ENCODE results near the gene ANO1. TPM values are rescaled to one million over a fixed set of nuclear protein-coding genes. Genes with fewer than 3 reads are reported as not detected.

ANO1 gene
- total and polyA plus RNA-seq, 2 donors = 10.4 to 15.0 TPM

DNA sequence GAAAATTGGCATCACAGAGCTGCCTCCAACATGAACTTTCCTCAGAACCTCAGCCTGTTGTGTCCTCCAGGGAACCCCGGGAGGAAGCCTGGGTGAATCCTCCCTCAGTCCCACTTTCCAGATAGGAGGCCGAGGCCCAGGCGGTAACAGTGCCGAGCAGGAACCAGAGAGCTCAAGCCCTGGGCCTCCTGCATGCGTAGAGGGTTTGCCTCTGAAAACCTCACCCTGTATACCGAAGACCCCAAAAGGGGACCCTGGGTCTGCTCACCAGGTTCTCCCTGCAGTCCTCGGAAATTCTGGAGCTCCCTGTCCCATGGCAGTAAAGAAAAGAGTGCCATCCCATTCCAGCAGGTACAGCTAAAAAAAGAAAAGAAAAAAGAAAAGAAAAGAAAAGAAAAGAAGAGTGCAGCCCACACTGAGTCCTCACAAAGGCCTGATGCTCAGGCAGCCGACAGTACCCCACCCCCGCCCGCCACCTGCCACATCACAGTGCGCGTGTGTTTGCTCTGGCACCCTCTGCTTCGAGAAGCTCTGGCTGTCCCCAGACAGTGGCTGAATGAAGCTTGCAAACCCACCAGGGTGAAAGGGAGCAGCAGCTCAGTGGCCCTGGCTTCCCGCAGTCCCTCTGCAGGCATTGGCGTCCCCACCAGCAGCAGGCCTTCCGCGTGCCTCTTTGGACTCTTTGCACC lies 96.6 kb downstream of the ANO1 start:
- Histone ChIP-seq H3K4me3 (ENCODE audit: low read depth, low read length) (no peak overlapping the region), H3K4me1 (ENCODE audit: insufficient read depth) (no peaks in the 10 kb centered on the region), H3K36me3 (ENCODE audit: insufficient read depth) (no peaks in the 10 kb centered on the region), H3K27ac (ENCODE audit: low read depth) (no peak overlapping the region)
- DNase-seq (ENCODE audit: extremely low spot score) = no peak
- WGBS = 90% methylated on average over 17 of the region's 17 CpGs

DNA sequence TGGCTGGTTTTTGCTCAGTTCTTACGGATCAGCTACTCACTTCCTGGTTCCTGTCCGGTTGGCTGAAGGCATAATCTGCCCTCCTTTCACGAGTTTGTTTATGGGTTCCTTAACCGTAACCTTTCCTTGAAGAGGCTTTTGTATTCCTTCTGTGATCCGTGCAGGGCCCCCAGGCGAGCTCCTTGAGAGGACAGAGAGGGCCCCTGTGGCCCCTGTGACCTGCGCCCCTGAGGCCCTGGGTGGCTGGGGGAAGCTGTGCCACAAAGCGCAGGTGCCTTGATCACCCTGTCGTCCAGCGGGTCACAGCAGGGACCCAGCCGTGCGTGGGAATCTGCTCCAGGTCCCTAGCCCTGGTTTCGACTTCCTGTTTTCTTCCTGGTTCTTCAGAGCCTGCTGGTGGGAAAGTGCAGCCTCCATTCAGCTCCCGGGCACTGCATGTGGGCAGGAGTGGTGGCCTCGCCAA lies 97.2 kb downstream of the ANO1 start:
- no peak overlapping the region for H3K4me3 ChIP-seq (ENCODE audit: low read depth, low read length)
- no peak overlapping the region for H3K27ac ChIP-seq (ENCODE audit: low read depth)
- DNase-seq (ENCODE audit: extremely low spot score) = no peak
- no peaks in the 10 kb centered on the region for H3K36me3 ChIP-seq (ENCODE audit: insufficient read depth)
- WGBS = 70% methylated on average over 15 of the region's 15 CpGs
- no peaks in the 10 kb centered on the region for H3K4me1 ChIP-seq (ENCODE audit: insufficient read depth)

- no peak overlapping the region for H3K27ac ChIP-seq (ENCODE audit: low read depth)
- no peak overlapping the region for H3K4me3 ChIP-seq (ENCODE audit: low read depth, low read length)
- WGBS = 86% methylated on average over 39 of the region's 39 CpGs
- no peaks in the 10 kb centered on the region for H3K36me3 ChIP-seq (ENCODE audit: insufficient read depth)
- H3K4me1 ChIP-seq (ENCODE audit: insufficient read depth) = no peaks in the 10 kb centered on the region
- no peak for DNase-seq (ENCODE audit: extremely low spot score)
Observed at GRCh38 chr11:70176940-70177689, 99.0 kb downstream of the ANO1 start.

GRCh38 chr11:70180906-70181305 lies 102.8 kb downstream of the ANO1 start:
- no peak for DNase-seq (ENCODE audit: extremely low spot score)
- Histone ChIP-seq H3K27ac (ENCODE audit: low read depth) (no peak overlapping the region), H3K4me1 (ENCODE audit: insufficient read depth) (no peaks in the 10 kb centered on the region), H3K4me3 (ENCODE audit: low read depth, low read length) (no peak overlapping the region), H3K36me3 (ENCODE audit: insufficient read depth) (no peaks in the 10 kb centered on the region)
- 83% methylated on average over 11 of the region's 11 CpGs for WGBS

DNA sequence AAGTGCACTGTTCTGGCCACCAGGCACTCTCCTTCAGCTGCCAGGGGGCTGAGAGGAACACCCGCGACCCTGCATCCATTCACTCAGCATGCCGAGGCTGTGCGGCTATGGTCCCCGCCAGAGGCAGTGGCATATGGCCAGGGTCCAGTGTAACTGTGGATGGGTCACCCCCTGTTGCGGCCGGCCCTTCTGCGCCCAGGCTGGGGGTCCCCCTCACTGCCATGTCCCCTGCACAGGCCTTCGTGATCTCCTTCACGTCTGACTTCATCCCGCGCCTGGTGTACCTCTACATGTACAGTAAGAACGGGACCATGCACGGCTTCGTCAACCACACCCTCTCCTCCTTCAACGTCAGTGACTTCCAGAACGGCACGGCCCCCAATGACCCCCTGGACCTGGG lies 104.1 kb downstream of the ANO1 start:
- Histone ChIP-seq H3K4me3 (ENCODE audit: low read depth, low read length) (no peak overlapping the region), H3K4me1 (ENCODE audit: insufficient read depth) (no peaks in the 10 kb centered on the region), H3K36me3 (ENCODE audit: insufficient read depth) (no peaks in the 10 kb centered on the region), H3K27ac (ENCODE audit: low read depth) (no peak overlapping the region)
- DNase-seq (ENCODE audit: extremely low spot score) = no peak
- WGBS = 92% methylated on average over 18 of the region's 18 CpGs

DNA sequence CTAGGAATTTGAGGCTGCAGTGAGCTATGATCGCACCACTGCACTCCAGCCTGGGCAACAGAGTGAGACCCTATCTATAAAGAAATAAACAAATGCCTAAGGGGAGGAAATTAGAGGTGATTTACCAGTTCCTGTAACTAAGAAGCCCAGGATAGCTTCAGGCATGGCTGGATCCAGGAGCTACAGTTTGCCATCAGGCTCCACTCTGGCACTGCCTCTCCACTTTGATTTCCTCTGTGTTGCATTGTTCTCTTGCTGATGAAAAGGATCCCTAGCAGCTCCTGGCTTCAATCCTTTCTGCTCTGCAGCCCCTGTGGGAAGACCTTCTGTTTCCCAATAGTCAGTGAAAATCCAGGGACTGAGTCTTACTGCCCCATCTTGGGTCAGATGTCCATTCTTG lies 104.9 kb downstream of the ANO1 start:
- Histone ChIP-seq H3K36me3 (ENCODE audit: insufficient read depth) (no peaks in the 10 kb centered on the region), H3K27ac (ENCODE audit: low read depth) (no peak overlapping the region), H3K4me1 (ENCODE audit: insufficient read depth) (no peaks in the 10 kb centered on the region), H3K4me3 (ENCODE audit: low read depth, low read length) (no peak overlapping the region)
- no peak for DNase-seq (ENCODE audit: extremely low spot score)
- 100% methylated on average over 1 of the region's 1 CpG for WGBS

DNA sequence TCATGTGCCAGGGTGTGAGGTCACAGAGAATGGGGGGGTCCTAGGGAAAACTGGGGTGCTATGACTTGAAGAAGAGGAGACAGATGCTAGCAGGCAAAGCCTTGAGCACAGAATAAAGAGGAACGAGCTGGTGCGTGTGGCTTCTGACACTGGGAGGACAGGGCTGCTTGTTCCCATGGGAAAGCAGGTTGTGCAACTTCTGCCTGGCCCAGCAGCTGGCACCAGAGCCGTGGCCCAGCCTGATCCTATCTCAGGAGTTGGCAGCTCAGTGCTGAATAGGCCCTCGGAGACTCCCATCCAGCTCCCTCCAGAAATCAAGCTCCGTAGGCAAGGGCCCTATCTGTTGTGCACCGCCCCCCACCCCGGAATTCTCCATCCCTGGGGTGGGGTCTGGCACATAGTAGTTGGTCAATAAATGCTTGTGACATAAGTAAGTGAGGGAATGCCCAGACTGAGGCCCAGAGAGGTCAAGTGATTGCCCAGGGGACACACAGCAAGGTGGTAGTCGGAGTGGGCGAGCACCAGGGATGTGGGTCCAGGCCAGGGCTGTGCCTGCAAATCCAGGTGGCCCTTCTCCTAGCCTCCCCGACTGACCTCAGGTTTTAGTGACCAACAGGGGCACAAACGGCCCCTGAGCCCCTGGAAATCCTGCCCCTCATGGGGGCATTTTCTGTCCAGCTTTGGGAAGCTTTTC lies 105.5 kb downstream of the ANO1 start:
- H3K4me3 ChIP-seq (ENCODE audit: low read depth, low read length) = no peak overlapping the region
- no peaks in the 10 kb centered on the region for H3K36me3 ChIP-seq (ENCODE audit: insufficient read depth)
- H3K4me1 ChIP-seq (ENCODE audit: insufficient read depth) = no peaks in the 10 kb centered on the region
- DNase-seq (ENCODE audit: extremely low spot score) = no peak
- 89% methylated on average over 11 of the region's 11 CpGs for WGBS
- H3K27ac ChIP-seq (ENCODE audit: low read depth) = no peak overlapping the region

DNA sequence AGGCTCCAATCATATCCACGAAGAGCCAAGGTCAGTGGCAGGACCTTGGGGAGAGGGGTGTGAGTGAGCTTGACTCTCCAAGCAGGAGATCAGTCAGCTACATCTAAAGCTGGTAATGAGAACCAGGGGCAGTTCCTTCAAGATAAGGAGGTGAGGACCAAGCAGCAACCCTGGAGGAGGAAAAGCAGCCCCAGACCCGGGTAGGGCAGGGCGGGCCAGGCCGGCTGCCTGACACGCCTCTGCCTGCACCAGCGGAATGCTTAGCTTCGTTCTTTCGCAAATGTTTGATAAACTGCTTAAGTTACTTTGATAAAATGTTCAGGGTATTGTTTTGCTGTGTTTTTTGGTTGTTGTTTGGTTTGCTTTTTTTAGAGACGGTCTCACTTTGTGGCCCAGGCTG lies 106.3 kb downstream of the ANO1 start:
- H3K36me3 ChIP-seq (ENCODE audit: insufficient read depth) = no peaks in the 10 kb centered on the region

GRCh38 chr11:70185348-70186055 lies 107.4 kb downstream of the ANO1 start:
- no peaks in the 10 kb centered on the region for H3K36me3 ChIP-seq (ENCODE audit: insufficient read depth)
- DNase-seq (ENCODE audit: extremely low spot score) = no peak
- H3K4me3 ChIP-seq (ENCODE audit: low read depth, low read length) = no peak overlapping the region
- 92% methylated on average over 28 of the region's 28 CpGs for WGBS
- H3K27ac ChIP-seq (ENCODE audit: low read depth) = no peak overlapping the region
- no peaks in the 10 kb centered on the region for H3K4me1 ChIP-seq (ENCODE audit: insufficient read depth)

More for the DNA sequence above, 106.3 kb downstream of the ANO1 start:
- H3K27ac ChIP-seq (ENCODE audit: low read depth) = no peak overlapping the region
- WGBS = 78% methylated on average over 9 of the region's 9 CpGs
- DNase-seq (ENCODE audit: extremely low spot score) = no peak
- no peaks in the 10 kb centered on the region for H3K4me1 ChIP-seq (ENCODE audit: insufficient read depth)
- no peak overlapping the region for H3K4me3 ChIP-seq (ENCODE audit: low read depth, low read length)

GRCh38 chr11:70186420-70186819 lies 108.3 kb downstream of the ANO1 start:
- no peak overlapping the region for H3K4me3 ChIP-seq (ENCODE audit: low read depth, low read length)
- no peak overlapping the region for H3K27ac ChIP-seq (ENCODE audit: low read depth)
- DNase-seq (ENCODE audit: extremely low spot score) = no peak
- no peaks in the 10 kb centered on the region for H3K4me1 ChIP-seq (ENCODE audit: insufficient read depth)
- 94% methylated on average over 6 of the region's 6 CpGs for WGBS
- no peaks in the 10 kb centered on the region for H3K36me3 ChIP-seq (ENCODE audit: insufficient read depth)

DNA sequence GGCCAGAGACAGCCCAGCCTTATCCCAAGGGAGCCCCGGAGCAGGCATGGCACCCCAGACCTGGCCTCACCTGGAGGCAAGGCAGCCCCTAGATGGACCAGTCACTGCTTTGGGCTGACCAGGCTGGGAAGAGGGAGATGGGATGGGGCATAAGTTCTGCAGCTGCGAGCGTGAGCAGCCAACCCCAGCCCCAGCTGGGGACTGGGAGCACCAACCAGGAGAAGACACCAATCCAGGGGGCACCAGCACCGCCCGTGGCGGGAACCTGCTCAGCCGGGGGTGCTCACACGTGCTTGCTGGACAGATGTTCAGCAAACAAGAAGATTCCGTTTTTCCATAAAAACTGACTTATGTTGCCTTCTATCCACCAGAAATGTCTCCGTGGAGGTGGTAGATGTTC lies 108.8 kb downstream of the ANO1 start:
- no peak for DNase-seq (ENCODE audit: extremely low spot score)
- Histone ChIP-seq H3K36me3 (ENCODE audit: insufficient read depth) (no peaks in the 10 kb centered on the region), H3K4me1 (ENCODE audit: insufficient read depth) (no peaks in the 10 kb centered on the region), H3K4me3 (ENCODE audit: low read depth, low read length) (no peak overlapping the region), H3K27ac (ENCODE audit: low read depth) (no peak overlapping the region)
- 91% methylated on average over 10 of the region's 10 CpGs for WGBS

DNA sequence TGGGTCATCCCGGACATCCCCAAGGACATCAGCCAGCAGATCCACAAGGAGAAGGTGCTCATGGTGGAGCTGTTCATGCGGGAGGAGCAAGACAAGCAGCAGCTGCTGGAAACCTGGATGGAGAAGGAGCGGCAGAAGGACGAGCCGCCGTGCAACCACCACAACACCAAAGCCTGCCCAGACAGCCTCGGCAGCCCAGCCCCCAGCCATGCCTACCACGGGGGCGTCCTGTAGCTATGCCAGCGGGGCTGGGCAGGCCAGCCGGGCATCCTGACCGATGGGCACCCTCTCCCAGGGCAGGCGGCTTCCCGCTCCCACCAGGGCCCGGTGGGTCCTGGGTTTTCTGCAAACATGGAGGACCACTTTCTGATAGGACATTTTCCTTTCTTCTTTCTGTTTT lies 109.7 kb downstream of the ANO1 start:
- 87% methylated on average over 15 of the region's 15 CpGs for WGBS
- no peak overlapping the region for H3K27ac ChIP-seq (ENCODE audit: low read depth)

GRCh38 chr11:70189622-70190021 lies 111.5 kb downstream of the ANO1 start:
- Histone ChIP-seq H3K36me3 (ENCODE audit: insufficient read depth) (no peaks in the 10 kb centered on the region), H3K4me1 (ENCODE audit: insufficient read depth) (no peaks in the 10 kb centered on the region), H3K4me3 (ENCODE audit: low read depth, low read length) (no peak overlapping the region), H3K27ac (ENCODE audit: low read depth) (no peak overlapping the region)
- 89% methylated on average over 11 of the region's 11 CpGs for WGBS
- no peak for DNase-seq (ENCODE audit: extremely low spot score)

More for the DNA sequence above, 109.7 kb downstream of the ANO1 start:
- no peak for DNase-seq (ENCODE audit: extremely low spot score)
- no peak overlapping the region for H3K4me3 ChIP-seq (ENCODE audit: low read depth, low read length)
- H3K4me1 ChIP-seq (ENCODE audit: insufficient read depth) = no peaks in the 10 kb centered on the region
- H3K36me3 ChIP-seq (ENCODE audit: insufficient read depth) = no peaks in the 10 kb centered on the region

Data from urinary bladder (tissue), 4 donors.